ENCODE results near the gene MAP3K20. TPM values are rescaled to one million over a fixed set of nuclear protein-coding genes. Genes with fewer than 3 reads are reported as not detected.

The MAP3K20 gene
- total RNA-seq, 1 experiment from 2014 or later: 15.2 TPM

- no peak for TF ChIP-seq JAZF1 (CRISPR knock-in tag; IDR thresholded peaks at IDR 0.05)
- TF ChIP-seq ESRRA (CRISPR knock-in tag; IDR thresholded peaks at IDR 0.05; ENCODE audit: borderline replicate concordance): no peak
- TF ChIP-seq TEAD4 (CRISPR knock-in tag; IDR thresholded peaks at IDR 0.05): no peak
- TF ChIP-seq, protein P1, sequence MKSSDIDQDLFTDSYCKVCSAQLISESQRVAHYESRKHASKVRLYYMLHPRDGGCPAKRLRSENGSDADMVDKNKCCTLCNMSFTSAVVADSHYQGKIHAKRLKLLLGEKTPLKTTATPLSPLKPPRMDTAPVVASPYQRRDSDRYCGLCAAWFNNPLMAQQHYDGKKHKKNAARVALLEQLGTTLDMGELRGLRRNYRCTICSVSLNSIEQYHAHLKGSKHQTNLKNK (CRISPR knock-in tag; IDR thresholded peaks at IDR 0.05): no peak
- no peak for TF ChIP-seq ZNF512 (CRISPR knock-in tag; IDR thresholded peaks at IDR 0.05; ENCODE audit: borderline replicate concordance)
- TF ChIP-seq FOXJ3 (CRISPR knock-in tag; IDR thresholded peaks at IDR 0.05; ENCODE audit: borderline replicate concordance): no peak
- TF ChIP-seq, protein P2, sequence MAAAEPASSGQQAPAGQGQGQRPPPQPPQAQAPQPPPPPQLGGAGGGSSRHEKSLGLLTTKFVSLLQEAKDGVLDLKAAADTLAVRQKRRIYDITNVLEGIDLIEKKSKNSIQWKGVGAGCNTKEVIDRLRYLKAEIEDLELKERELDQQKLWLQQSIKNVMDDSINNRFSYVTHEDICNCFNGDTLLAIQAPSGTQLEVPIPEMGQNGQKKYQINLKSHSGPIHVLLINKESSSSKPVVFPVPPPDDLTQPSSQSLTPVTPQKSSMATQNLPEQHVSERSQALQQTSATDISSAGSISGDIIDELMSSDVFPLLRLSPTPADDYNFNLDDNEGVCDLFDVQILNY (CRISPR knock-in tag; IDR thresholded peaks at IDR 0.05): no peak
- no peak for TF ChIP-seq ZNF423 (CRISPR knock-in tag; IDR thresholded peaks at IDR 0.05)
- TF ChIP-seq, protein P3, sequence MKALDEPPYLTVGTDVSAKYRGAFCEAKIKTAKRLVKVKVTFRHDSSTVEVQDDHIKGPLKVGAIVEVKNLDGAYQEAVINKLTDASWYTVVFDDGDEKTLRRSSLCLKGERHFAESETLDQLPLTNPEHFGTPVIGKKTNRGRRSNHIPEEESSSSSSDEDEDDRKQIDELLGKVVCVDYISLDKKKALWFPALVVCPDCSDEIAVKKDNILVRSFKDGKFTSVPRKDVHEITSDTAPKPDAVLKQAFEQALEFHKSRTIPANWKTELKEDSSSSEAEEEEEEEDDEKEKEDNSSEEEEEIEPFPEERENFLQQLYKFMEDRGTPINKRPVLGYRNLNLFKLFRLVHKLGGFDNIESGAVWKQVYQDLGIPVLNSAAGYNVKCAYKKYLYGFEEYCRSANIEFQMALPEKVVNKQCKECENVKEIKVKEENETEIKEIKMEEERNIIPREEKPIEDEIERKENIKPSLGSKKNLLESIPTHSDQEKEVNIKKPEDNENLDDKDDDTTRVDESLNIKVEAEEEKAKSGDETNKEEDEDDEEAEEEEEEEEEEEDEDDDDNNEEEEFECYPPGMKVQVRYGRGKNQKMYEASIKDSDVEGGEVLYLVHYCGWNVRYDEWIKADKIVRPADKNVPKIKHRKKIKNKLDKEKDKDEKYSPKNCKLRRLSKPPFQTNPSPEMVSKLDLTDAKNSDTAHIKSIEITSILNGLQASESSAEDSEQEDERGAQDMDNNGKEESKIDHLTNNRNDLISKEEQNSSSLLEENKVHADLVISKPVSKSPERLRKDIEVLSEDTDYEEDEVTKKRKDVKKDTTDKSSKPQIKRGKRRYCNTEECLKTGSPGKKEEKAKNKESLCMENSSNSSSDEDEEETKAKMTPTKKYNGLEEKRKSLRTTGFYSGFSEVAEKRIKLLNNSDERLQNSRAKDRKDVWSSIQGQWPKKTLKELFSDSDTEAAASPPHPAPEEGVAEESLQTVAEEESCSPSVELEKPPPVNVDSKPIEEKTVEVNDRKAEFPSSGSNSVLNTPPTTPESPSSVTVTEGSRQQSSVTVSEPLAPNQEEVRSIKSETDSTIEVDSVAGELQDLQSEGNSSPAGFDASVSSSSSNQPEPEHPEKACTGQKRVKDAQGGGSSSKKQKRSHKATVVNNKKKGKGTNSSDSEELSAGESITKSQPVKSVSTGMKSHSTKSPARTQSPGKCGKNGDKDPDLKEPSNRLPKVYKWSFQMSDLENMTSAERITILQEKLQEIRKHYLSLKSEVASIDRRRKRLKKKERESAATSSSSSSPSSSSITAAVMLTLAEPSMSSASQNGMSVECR (CRISPR knock-in tag; IDR thresholded peaks at IDR 0.05; ENCODE audit: borderline replicate concordance): no peak
- TF ChIP-seq, protein P4, sequence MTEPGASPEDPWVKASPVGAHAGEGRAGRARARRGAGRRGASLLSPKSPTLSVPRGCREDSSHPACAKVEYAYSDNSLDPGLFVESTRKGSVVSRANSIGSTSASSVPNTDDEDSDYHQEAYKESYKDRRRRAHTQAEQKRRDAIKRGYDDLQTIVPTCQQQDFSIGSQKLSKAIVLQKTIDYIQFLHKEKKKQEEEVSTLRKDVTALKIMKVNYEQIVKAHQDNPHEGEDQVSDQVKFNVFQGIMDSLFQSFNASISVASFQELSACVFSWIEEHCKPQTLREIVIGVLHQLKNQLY (CRISPR knock-in tag; IDR thresholded peaks at IDR 0.05): no peak
- TF ChIP-seq NFE2L1 (CRISPR knock-in tag; IDR thresholded peaks at IDR 0.05): no peak
- no peak for TF ChIP-seq PRDM15 (CRISPR knock-in tag; IDR thresholded peaks at IDR 0.05)
- no peak for TF ChIP-seq ZNF263 (CRISPR knock-in tag; IDR thresholded peaks at IDR 0.05; ENCODE audit: low read depth)
- no peak overlapping the region for H3K27ac Mint-ChIP-seq
- H3K4me3 Mint-ChIP-seq: no peak overlapping the region
- no peaks in the 10 kb centered on the region for H3K9me3 Mint-ChIP-seq
- ATAC-seq (no peak), DNase-seq (ENCODE audit: low spot score) (no peak)
- ChIA-PET CTCF (interaction anchor here (0.7 to 3.2 kb wide), 5 partner anchors 10 to 188 kb away, joined by 3 to 12 read pairs (median 5); no protein-coding TSS in a partner anchor), POLR2A (no interaction called here)
- no peaks in the 10 kb centered on the region for H3K27me3 Mint-ChIP-seq (ENCODE audit: low read depth)
- no peaks in the 10 kb centered on the region for H3K36me3 Mint-ChIP-seq
- peaks cover 20% of the 10 kb centered on the region for H3K4me1 Mint-ChIP-seq
These were observed 141.0 kb downstream of the MAP3K20 start for GRCh38 chr2:173216668-173217067.

Measured in WTC11 (cell line).